ENCODE data around the gene SMPD3. TPM values are rescaled to one million over a fixed set of nuclear protein-coding genes. Genes with fewer than 3 reads are reported as not detected.

SMPD3 gene
- total RNA-seq, 1 experiment from 2014 or later: not detected

- Histone ChIP-seq H3K27me3 (no peaks in the 10 kb centered on the region), H3K9me3 (no peaks in the 10 kb centered on the region), H3K36me3 (peaks cover 6% of the 10 kb centered on the region), H3K4me3 (no peak overlapping the region)
- DNase-seq: peak; percentile 58
Observed at GRCh38 chr16:68328151-68328859, 120.0 kb downstream of the SMPD3 start.

- H3K4me3 ChIP-seq: no peak overlapping the region
- H3K27me3 ChIP-seq: no peaks in the 10 kb centered on the region
- H3K36me3 ChIP-seq: peaks cover 6% of the 10 kb centered on the region
- DNase-seq: peak; percentile 4
- H3K9me3 ChIP-seq: no peaks in the 10 kb centered on the region
Observed at GRCh38 chr16:68324780-68325357, 123.4 kb downstream of the SMPD3 start.

DNA sequence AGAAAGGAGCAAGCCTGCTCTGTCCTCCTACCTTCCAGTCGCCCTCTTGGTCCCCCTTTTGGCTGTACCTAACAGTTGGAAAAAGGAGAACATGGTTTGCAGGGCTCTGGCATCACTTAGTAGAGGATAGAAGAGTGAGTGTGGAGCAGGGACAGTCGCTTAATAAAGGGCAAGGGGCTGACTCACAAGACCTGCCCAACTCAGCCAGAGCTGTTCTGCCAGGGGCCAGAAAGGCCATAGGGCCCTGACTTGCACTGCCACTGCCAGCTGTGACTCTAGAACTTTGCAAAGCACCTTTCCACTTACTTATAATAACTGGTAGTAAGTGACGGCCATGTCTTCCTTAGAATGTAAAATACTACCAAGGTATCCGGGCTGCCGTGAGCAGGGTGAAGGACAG is 124.0 kb downstream of the SMPD3 start:
- no peaks in the 10 kb centered on the region for H3K9me3 ChIP-seq

GRCh38 chr16:68319185-68319908 is 129.0 kb downstream of the SMPD3 start:
- H3K27me3 ChIP-seq: no peaks in the 10 kb centered on the region
- H3K9me3 ChIP-seq: no peaks in the 10 kb centered on the region
- no peak overlapping the region for H3K4me3 ChIP-seq
- no peaks in the 10 kb centered on the region; the same call in 1 of the 2 replicates for H3K36me3 ChIP-seq
- DNase-seq: no peak

More for the DNA sequence above, 124.0 kb downstream of the SMPD3 start:
- Histone ChIP-seq H3K27me3 (no peaks in the 10 kb centered on the region), H3K4me3 (no peak overlapping the region), H3K36me3 (peaks cover 6% of the 10 kb centered on the region)
- DNase-seq: no peak

- Histone ChIP-seq H3K27me3 (no peaks in the 10 kb centered on the region), H3K9me3 (no peaks in the 10 kb centered on the region), H3K36me3 (peaks cover 9% of the 10 kb centered on the region), H3K4me3 (no peak overlapping the region)
- DNase-seq: no peak
Observed at GRCh38 chr16:68313116-68313515, 135.2 kb downstream of the SMPD3 start.

DNA sequence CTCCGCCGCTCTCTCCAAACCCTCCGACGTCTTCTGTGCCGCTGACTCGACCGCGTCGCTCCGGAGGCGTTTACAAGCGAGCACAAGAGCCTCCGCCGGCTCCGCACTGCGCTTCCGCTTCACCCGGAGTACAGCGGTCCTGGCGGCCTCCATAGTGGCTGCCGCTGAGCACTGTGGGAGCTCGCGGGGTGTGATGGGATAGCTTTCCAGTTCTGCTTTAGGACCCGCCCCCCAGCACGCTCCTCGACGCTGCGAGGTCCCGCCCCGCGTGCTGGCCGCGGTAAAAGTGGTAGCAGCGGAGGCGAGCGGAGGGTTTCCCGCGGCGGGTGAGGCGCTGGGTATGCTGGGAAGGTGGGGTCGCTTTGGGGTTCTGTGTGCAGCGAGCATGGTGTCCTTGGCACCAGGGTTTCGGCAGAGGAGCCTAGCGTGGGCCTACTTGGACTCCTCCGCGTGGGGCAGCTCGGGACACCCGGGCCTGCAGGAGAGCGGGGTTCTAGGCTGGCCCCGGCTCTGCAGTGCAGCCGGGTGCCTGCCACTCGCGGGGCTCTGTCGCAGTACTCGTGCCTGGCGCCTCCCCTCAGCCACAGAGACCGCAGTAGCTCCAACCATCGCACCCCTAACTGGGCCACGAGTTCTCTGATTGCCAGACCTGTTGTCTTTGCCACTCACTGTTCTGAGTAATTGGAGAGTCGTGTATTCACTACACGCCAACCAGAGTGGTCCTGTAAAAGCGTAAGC is 137.4 kb downstream of the SMPD3 start, which contains the start of the genes PRMT7 and SLC7A6OS:
Gene PRMT7, plus strand, starts transcription at position 246 of the 738 bp plus-strand sequence. CDS start 4,961 bp downstream, outside the sequence.
Gene SLC7A6OS, minus strand, starts transcription at position 173 of the 738 bp plus-strand sequence. Its CDS starts 20 bp downstream, at position 153.
- peak; percentile 88 for DNase-seq
- H3K4me3 ChIP-seq: peak within 1 kb of the TSS; percentile 72
- no peaks in the 10 kb centered on the region for H3K9me3 ChIP-seq
- peaks cover 24% of the 10 kb centered on the region for H3K36me3 ChIP-seq
- no peaks in the 10 kb centered on the region for H3K27me3 ChIP-seq

- DNase-seq: no peak
- peak overlapping the region; percentile 72 for H3K4me3 ChIP-seq
- peaks cover 24% of the 10 kb centered on the region for H3K36me3 ChIP-seq
- H3K9me3 ChIP-seq: no peaks in the 10 kb centered on the region
- no peaks in the 10 kb centered on the region for H3K27me3 ChIP-seq
Observed at GRCh38 chr16:68310437-68310773, 137.9 kb downstream of the SMPD3 start.

- H3K36me3 ChIP-seq: peaks cover 24% of the 10 kb centered on the region
- H3K9me3 ChIP-seq: no peaks in the 10 kb centered on the region
- DNase-seq: no peak
- H3K4me3 ChIP-seq: peak overlapping the region; percentile 72
- H3K27me3 ChIP-seq: no peaks in the 10 kb centered on the region
Observed at GRCh38 chr16:68309799-68310198, 138.5 kb downstream of the SMPD3 start.

Other genes with a start within 250 kb of the SMPD3 start
- 0.36 TPM in 1 of 2 replicates, not detected in the other for gene ESRP2, start 212.4 kb downstream of the SMPD3 start, total RNA-seq (2014; rRNA removed; shearing (Covaris generic); ENCODE audit: low replicate concordance)
- gene PLA2G15, start 203.1 kb downstream of the SMPD3 start, total RNA-seq (2014; rRNA removed; shearing (Covaris generic); ENCODE audit: low replicate concordance): 10.4 and 13.7 TPM in 2 replicates
- 3.9 and 6.5 TPM in 2 replicates for gene SLC7A6, start 184.0 kb downstream of the SMPD3 start, total RNA-seq (2014; rRNA removed; shearing (Covaris generic); ENCODE audit: low replicate concordance)
- gene SLC7A6OS, start 137.6 kb downstream of the SMPD3 start, total RNA-seq (2014; rRNA removed; shearing (Covaris generic); ENCODE audit: low replicate concordance): 5.5 and 5.7 TPM in 2 replicates
- gene PRMT7, start 137.5 kb downstream of the SMPD3 start, total RNA-seq (2014; rRNA removed; shearing (Covaris generic); ENCODE audit: low replicate concordance): 42.5 and 81.1 TPM in 2 replicates
- gene ZFP90, start 90.8 kb upstream of the SMPD3 start, total RNA-seq (2014; rRNA removed; shearing (Covaris generic); ENCODE audit: low replicate concordance): 2.8 and 6.3 TPM in 2 replicates
- not detected in 2 replicates for gene CDH3, start 196.8 kb upstream of the SMPD3 start, total RNA-seq (2014; rRNA removed; shearing (Covaris generic); ENCODE audit: low replicate concordance)